ENCODE measurements around the gene CAMK2N1.

DNA sequence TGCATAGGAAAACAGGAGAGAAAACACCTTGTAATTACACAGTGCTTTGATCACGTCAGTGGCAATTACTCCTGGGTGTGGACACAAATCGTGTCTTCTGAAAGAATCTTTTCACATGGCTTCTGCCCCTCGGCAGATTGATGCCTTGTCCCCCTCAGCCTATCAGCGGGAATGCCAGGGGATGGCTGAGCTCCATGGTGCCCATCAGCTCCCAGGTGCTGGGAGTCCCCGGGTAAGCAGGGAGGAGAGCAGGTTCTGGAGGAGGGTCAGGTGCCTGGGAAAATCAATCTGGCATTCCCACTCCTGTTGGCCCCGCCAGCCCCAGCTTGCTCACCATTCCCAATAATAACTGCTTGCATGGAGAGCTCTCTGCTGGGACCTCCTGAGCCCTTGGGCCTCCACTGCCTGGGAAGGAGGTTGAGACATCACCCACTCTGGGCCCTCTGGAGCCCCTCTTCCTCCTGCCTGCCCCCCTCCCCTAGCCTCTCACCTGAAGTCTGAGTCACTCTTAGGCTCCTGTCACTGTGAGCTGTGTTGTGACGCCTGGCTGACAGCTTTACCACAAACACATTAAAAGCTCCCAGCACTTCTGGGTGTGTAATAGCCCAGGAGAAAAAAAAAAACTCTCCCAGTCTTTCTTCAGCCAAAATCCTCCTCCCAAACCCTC lies 4.9 kb downstream of the CAMK2N1 start:
- TF ChIP-seq JUND (IDR thresholded peaks at IDR 0.05; ENCODE audit: low read depth, low read length) (no peak), POLR2A (IDR thresholded peaks at IDR 0.05; ENCODE audit: low read depth, low read length) (no peak), CTCF (IDR thresholded peaks at IDR 0.05 in 2 of 3, conservative IDR thresholded peaks at IDR 0.05 in 1 of 3; ENCODE audit: control insufficient read depth in 2 of 3, extremely low read depth in 1 of 3, insufficient read depth in 1 of 3, low read depth in 3 of 3, low read length in 3 of 3) (no peak), RAD51 (IDR thresholded peaks at IDR 0.05) (no peak), EZH2 (IDR thresholded peaks at IDR 0.05; ENCODE audit: borderline replicate concordance, control insufficient read depth, low read depth, low read length) (no peak), NRF1 (conservative IDR thresholded peaks at IDR 0.05; ENCODE audit: low read depth, low read length) (no peak), STAT3 (IDR thresholded peaks at IDR 0.05; ENCODE audit: low read depth, low read length) (no peak), MXI1 (IDR thresholded peaks at IDR 0.05; ENCODE audit: low read depth, low read length) (no peak), USF2 (IDR thresholded peaks at IDR 0.05; ENCODE audit: borderline replicate concordance, low read depth, low read length) (no peak), RAD21 (IDR thresholded peaks at IDR 0.05; ENCODE audit: insufficient read depth, low read depth, low read length) (no peak), ETV6 (conservative IDR thresholded peaks at IDR 0.05 in 1 of 2, IDR thresholded peaks at IDR 0.05 in 1 of 2; ENCODE audit: borderline replicate concordance in 1 of 2, low read depth in 1 of 2) (no peak), NR2C1 (IDR thresholded peaks at IDR 0.05) (no peak), NBN (IDR thresholded peaks at IDR 0.05) (no peak)
- TF ChIP-seq, protein P1, sequence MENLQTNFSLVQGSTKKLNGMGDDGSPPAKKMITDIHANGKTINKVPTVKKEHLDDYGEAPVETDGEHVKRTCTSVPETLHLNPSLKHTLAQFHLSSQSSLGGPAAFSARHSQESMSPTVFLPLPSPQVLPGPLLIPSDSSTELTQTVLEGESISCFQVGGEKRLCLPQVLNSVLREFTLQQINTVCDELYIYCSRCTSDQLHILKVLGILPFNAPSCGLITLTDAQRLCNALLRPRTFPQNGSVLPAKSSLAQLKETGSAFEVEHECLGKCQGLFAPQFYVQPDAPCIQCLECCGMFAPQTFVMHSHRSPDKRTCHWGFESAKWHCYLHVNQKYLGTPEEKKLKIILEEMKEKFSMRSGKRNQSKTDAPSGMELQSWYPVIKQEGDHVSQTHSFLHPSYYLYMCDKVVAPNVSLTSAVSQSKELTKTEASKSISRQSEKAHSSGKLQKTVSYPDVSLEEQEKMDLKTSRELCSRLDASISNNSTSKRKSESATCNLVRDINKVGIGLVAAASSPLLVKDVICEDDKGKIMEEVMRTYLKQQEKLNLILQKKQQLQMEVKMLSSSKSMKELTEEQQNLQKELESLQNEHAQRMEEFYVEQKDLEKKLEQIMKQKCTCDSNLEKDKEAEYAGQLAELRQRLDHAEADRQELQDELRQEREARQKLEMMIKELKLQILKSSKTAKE (IDR thresholded peaks at IDR 0.05; ENCODE audit: low read depth, poor library complexity, severe bottlenecking): no peak
